ENCODE data around the gene ENG. TPM values are rescaled to one million over a fixed set of nuclear protein-coding genes. Genes with fewer than 3 reads are reported as not detected.

ENG gene
- total and polyA plus RNA-seq, 2 of the 4 experiments (the other 2 are of a cell fraction) = 3.6 to 83.3 TPM

DNA sequence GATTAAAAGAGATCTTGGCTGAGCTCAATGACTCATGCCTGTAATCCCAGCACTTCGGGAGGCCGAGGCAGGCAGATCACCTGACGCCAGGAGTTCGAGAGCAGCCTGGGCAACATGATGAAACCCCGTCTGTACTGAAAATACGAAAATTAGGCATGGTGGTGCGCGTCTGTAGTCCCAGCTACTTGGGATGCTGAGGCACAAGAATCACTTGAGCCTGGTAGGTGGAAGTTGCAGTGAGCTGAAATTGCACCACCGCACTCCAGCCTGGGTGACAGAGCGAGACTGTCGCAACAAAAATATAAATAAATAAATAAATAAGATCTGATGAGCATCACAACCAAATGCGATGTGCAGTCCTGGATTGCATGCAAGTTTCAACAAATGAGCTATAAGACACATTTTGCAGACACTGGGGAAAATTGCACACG, 8.7 kb upstream of the ENG start:
- Histone ChIP-seq H3K9me3 (ENCODE audit: control insufficient read depth, insufficient read depth, low read length) (no peaks in the 10 kb centered on the region), H3K56ac (ENCODE audit: extremely low read depth, insufficient read depth, low read length) (no peak overlapping the region), H2AFZ (replicated peaks; ENCODE audit: low read length, poor library complexity) (no peak overlapping the region), H2BK120ac (ENCODE audit: low read depth, low read length) (no peak overlapping the region), H4K91ac (ENCODE audit: insufficient read depth, low read depth, low read length) (no peak overlapping the region), H3K4ac (ENCODE audit: low read depth, low read length) (no peak overlapping the region), H2AK5ac (ENCODE audit: low read depth, low read length) (no peak overlapping the region), H2BK5ac (ENCODE audit: low read depth, low read length, poor library complexity, severe bottlenecking) (no peak overlapping the region), H2BK15ac (ENCODE audit: low read depth, low read length) (no peak overlapping the region), H2AK9ac (replicated peaks; ENCODE audit: low read depth, low read length, poor library complexity) (no peak overlapping the region), H3K4me3 (ENCODE audit: insufficient read depth, low read depth, low read length) (no peak overlapping the region), H3K23ac (ENCODE audit: low read depth, low read length) (no peak overlapping the region), H3K27me3 (ENCODE audit: control insufficient read depth, insufficient read depth, low read length) (no peaks in the 10 kb centered on the region), H3K27ac (ENCODE audit: insufficient read depth, low read length) (no peak overlapping the region), H3K9ac (ENCODE audit: low read depth, low read length) (no peak overlapping the region), H3K9me1 (ENCODE audit: insufficient read depth, low read length) (peaks cover 5% of the 10 kb centered on the region; the same call in 1 of the 2 replicates), H3K18ac (ENCODE audit: low read depth, low read length) (no peak overlapping the region), H4K5ac (ENCODE audit: low read depth, low read length) (no peak overlapping the region), H3K4me1 (ENCODE audit: control insufficient read depth, insufficient read depth, low read length) (no peaks in the 10 kb centered on the region), H3K14ac (replicated peaks; ENCODE audit: low read depth, low read length) (no peak overlapping the region), H3K36me3 (ENCODE audit: control insufficient read depth, insufficient read depth, low read length) (peaks cover 8% of the 10 kb centered on the region), H3K4me2 (ENCODE audit: low read depth, low read length) (no peak overlapping the region), H4K8ac (ENCODE audit: low read depth in 2 of 2, low read length in 2 of 2) (no peak overlapping the region), H3K79me1 (ENCODE audit: low read depth in 1 of 2, low read length in 2 of 2) (no peaks in the 10 kb centered on the region), H4K20me1 (ENCODE audit: insufficient read depth, low read length) (no peaks in the 10 kb centered on the region), H2BK20ac (ENCODE audit: low read depth, low read length) (no peak overlapping the region)
- ChIA-PET POLR2A (ENCODE audit: unreplicated experiment) (no interaction called here), CTCF (no interaction called here)
- DNase-seq = no peak
- TF ChIP-seq, protein P1, sequence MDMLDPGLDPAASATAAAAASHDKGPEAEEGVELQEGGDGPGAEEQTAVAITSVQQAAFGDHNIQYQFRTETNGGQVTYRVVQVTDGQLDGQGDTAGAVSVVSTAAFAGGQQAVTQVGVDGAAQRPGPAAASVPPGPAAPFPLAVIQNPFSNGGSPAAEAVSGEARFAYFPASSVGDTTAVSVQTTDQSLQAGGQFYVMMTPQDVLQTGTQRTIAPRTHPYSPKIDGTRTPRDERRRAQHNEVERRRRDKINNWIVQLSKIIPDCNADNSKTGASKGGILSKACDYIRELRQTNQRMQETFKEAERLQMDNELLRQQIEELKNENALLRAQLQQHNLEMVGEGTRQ (IDR thresholded peaks at IDR 0.05; ENCODE audit: low read depth, low read length) = no peak
- no peak for TF ChIP-seq CHD1 (IDR thresholded peaks at IDR 0.05; ENCODE audit: low read depth, low read length)
- no peak for TF ChIP-seq NFE2L2 (IDR thresholded peaks at IDR 0.05; ENCODE audit: low read depth, low read length)
- TF ChIP-seq, protein P2, sequence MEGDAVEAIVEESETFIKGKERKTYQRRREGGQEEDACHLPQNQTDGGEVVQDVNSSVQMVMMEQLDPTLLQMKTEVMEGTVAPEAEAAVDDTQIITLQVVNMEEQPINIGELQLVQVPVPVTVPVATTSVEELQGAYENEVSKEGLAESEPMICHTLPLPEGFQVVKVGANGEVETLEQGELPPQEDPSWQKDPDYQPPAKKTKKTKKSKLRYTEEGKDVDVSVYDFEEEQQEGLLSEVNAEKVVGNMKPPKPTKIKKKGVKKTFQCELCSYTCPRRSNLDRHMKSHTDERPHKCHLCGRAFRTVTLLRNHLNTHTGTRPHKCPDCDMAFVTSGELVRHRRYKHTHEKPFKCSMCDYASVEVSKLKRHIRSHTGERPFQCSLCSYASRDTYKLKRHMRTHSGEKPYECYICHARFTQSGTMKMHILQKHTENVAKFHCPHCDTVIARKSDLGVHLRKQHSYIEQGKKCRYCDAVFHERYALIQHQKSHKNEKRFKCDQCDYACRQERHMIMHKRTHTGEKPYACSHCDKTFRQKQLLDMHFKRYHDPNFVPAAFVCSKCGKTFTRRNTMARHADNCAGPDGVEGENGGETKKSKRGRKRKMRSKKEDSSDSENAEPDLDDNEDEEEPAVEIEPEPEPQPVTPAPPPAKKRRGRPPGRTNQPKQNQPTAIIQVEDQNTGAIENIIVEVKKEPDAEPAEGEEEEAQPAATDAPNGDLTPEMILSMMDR (conservative IDR thresholded peaks at IDR 0.05; ENCODE audit: low read depth, low read length) = no peak
- TF ChIP-seq CEBPB (IDR thresholded peaks at IDR 0.05; ENCODE audit: low read depth, low read length) = no peak
- TF ChIP-seq BHLHE40 (IDR thresholded peaks at IDR 0.05; ENCODE audit: low read depth, low read length) = no peak
- no peak for TF ChIP-seq RAD21 (IDR thresholded peaks at IDR 0.05; ENCODE audit: low read length)
- no peak for TF ChIP-seq RFX5 (IDR thresholded peaks at IDR 0.05; ENCODE audit: low read depth, low read length)
- TF ChIP-seq MAFK (IDR thresholded peaks at IDR 0.05; ENCODE audit: low read depth, low read length) = no peak
- TF ChIP-seq MXI1 (IDR thresholded peaks at IDR 0.05; ENCODE audit: borderline replicate concordance, low read depth, low read length) = no peak
- no peak for TF ChIP-seq FOS (IDR thresholded peaks at IDR 0.05; ENCODE audit: low read depth, low read length)
- no peak for TF ChIP-seq POLR2A (IDR thresholded peaks at IDR 0.05; ENCODE audit: low read depth, low read length)
- TF ChIP-seq MAZ (IDR thresholded peaks at IDR 0.05; ENCODE audit: borderline replicate concordance, low read depth, low read length) = no peak
- TF ChIP-seq SMC3 (IDR thresholded peaks at IDR 0.05; ENCODE audit: low read depth, low read length) = no peak
- TF ChIP-seq, protein P3, sequence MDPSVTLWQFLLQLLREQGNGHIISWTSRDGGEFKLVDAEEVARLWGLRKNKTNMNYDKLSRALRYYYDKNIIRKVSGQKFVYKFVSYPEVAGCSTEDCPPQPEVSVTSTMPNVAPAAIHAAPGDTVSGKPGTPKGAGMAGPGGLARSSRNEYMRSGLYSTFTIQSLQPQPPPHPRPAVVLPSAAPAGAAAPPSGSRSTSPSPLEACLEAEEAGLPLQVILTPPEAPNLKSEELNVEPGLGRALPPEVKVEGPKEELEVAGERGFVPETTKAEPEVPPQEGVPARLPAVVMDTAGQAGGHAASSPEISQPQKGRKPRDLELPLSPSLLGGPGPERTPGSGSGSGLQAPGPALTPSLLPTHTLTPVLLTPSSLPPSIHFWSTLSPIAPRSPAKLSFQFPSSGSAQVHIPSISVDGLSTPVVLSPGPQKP (IDR thresholded peaks at IDR 0.05; ENCODE audit: borderline replicate concordance, low read depth, low read length) = no peak
- in situ Hi-C loops (cut with MboI; ENCODE audit: low sequenced_read_pairs) = no loop called here
- intact Hi-C loops (cut with micrococcal nuclease) = no loop called here
- dilution Hi-C loops (cut with HindIII; ENCODE audit: low sequenced_read_pairs, unreplicated experiment) = no loop called here
- 86% methylated on average over 9 of the region's 13 CpGs; no CpG with 5 or more reads in 1 of the 2 experiments for WGBS, 2 experiments (ENCODE audit: extremely low coverage in 2 of 2, insufficient read length in 1 of 2)
- no peak for ATAC-seq (ENCODE audit: low read depth)
- no TSS peak for BruUV-seq (replicated peaks)
